GM18909 (cell line): ENCODE data around the gene GLP2R.

Experiments used
- ATAC-seq: cut with Tn5 transposase; IDR thresholded peaks from one replicate; pipeline ENCODE4 v1.9.1; 2021; ENCODE audit warnings: mild to moderate bottlenecking; ENCODE audit not compliant: unreplicated experiment, poor library complexity

The GLP2R gene

GRCh38 chr17:9941305-9941704, 115.6 kb downstream of the GLP2R start:
- no peak for ATAC-seq
